MM.1S (cell line): ENCODE measurements around the gene PTPN1.

ENCODE experiments used
- DNase-seq: peaks from one replicate; pipeline ENCODE4 v3.0.0-alpha.2; 2015
- H2AFZ ChIP-seq: fragments of 300-600 bp; sonication (generic); 2 replicates; pipeline ENCODE4 v1.6.0; 2016; ENCODE audit warnings: antibody characterized with exemption, low read length
- H3F3A ChIP-seq: fragments of 300-600 bp; sonication (generic); 2 replicates; pipeline ENCODE4 v1.6.1; 2016; ENCODE audit warnings: mild to moderate bottlenecking, antibody characterized with exemption, low read length, moderate library complexity, mixed read lengths; ENCODE audit not compliant: insufficient read depth
- H3K27ac ChIP-seq: fragments of 300-600 bp; sonication (generic); 2 replicates; pipeline ENCODE4 v1.5.1; 2016; ENCODE audit warnings: mild to moderate bottlenecking, low read length
- H3K27me3 ChIP-seq: fragments of 300-600 bp; sonication (generic); replicated peaks from 2 replicates; pipeline ENCODE4 v1.6.0; 2016; ENCODE audit warnings: low read length; ENCODE audit not compliant: insufficient read depth
- H3K36me3 ChIP-seq: fragments of 300-600 bp; sonication (generic); replicated peaks from 2 replicates; pipeline ENCODE4 v1.6.1; 2016; ENCODE audit warnings: mild to moderate bottlenecking, low read length, mixed read lengths; ENCODE audit not compliant: insufficient read depth
- H3K4me1 ChIP-seq: fragments of 300-600 bp; sonication (generic); 2 replicates; pipeline ENCODE4 v1.6.1; 2016; ENCODE audit warnings: low read length, mixed read lengths
- H3K4me2 ChIP-seq: fragments of 300-600 bp; sonication (generic); 2 replicates; pipeline ENCODE4 v1.6.0; 2016; ENCODE audit warnings: low read depth, low read length
- H3K4me3 ChIP-seq: fragments of 300-600 bp; sonication (generic); 2 replicates; pipeline ENCODE4 v1.5.1; 2016; ENCODE audit warnings: low read length, mixed read lengths
- H3K79me2 ChIP-seq: fragments of 300-600 bp; sonication (generic); 2 replicates; pipeline ENCODE4 v1.6.1; 2016; ENCODE audit warnings: mixed run types, low read length, mixed read lengths
- H3K9ac ChIP-seq: fragments of 300-600 bp; sonication (generic); 2 replicates; pipeline ENCODE4 v1.6.1; 2016; ENCODE audit warnings: low read length, mixed read lengths
- H3K9me2 ChIP-seq: fragments of 300-600 bp; sonication (generic); replicated peaks from 2 replicates; pipeline ENCODE4 v1.6.1; 2016; ENCODE audit warnings: mild to moderate bottlenecking, low read length, mixed read lengths; ENCODE audit not compliant: insufficient read depth
- H3K9me3 ChIP-seq: fragments of 300-600 bp; sonication (generic); replicated peaks from 2 replicates; pipeline ENCODE4 v1.6.1; 2016; ENCODE audit warnings: mild to moderate bottlenecking, low read length, mixed read lengths; ENCODE audit not compliant: insufficient read depth
- H4K20me1 ChIP-seq: fragments of 300-600 bp; sonication (generic); 2 replicates; pipeline ENCODE4 v1.6.1; 2016; ENCODE audit warnings: mild to moderate bottlenecking, low read length, moderate library complexity, mixed read lengths; ENCODE audit not compliant: insufficient read depth
- CTCF ChIP-seq: fragments of 300-600 bp; sonication (generic); IDR thresholded peaks from 2 replicates; pipeline ENCODE4 v1.5.1; 2016; ENCODE audit warnings: antibody characterized with exemption, low read length, mixed read lengths
- EZH2 ChIP-seq: fragments of 300-600 bp; sonication (generic); optimal IDR thresholded peaks from 2 replicates; pipeline ENCODE3; 2017; ENCODE audit warnings: low read depth, mild to moderate bottlenecking, antibody characterized with exemption, low read length, mixed read lengths
- EZH2phosphoT487 ChIP-seq: fragments of 300-600 bp; sonication (generic); IDR thresholded peaks from 2 replicates; pipeline ENCODE4 v1.6.1; 2018; ENCODE audit warnings: antibody characterized with exemption, low read length

PTPN1 gene

DNA sequence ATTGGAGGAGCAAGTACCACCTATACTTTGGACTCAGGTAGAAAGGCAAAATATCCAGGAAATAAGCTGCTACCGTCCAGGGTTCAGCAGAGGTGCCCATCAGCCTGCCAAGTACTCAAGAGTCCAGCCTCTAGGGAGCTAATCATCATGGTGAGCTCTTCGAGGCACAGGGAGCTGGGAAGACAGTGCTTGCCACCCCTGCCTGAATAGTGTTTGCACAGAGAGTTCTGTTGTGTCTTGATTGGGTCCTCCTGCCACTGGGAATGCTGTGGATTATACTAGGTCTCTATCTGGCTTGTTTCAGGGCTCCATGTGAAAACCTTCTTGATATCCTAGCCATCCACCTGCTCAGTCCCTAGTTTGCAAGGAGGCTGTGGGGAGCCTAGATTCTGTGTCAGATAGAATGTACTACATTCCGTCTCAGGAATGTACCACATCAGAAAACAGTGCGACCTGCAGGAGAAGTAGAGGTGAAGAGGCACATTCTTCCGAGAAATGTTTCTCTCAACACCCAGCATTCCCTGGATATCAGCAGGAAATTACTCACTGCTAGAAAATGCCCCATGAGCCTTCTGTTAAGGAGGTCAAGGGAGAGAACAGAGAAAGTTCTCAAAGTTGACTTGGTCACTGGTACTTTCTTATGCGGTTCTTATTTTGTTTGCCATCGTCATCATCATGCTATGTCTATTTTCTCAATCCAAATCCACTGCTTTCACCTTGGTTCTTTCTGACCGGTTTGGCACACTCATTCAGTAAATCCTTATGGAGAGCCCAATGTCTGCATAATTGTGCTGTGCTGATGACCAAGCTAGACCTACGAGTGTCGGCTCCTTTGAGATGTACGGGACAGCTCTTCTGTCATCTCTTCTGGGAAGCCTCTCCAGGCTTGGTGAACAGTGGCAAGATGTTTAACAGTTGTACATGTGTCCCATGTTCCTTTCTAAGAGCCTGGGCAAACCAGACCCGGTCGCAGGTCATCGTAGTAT is 30.7 kb downstream of the PTPN1 start:
- Histone ChIP-seq H3K4me3 (no peak overlapping the region), H3K36me3 (no peaks in the 10 kb centered on the region), H3K9ac (no peak overlapping the region), H3K4me1 (no peaks in the 10 kb centered on the region), H3K27ac (no peak overlapping the region), H3K9me3 (no peaks in the 10 kb centered on the region), H3K27me3 (no peaks in the 10 kb centered on the region), H3K9me2 (no peaks in the 10 kb centered on the region), H2AFZ (no peak overlapping the region), H4K20me1 (no peaks in the 10 kb centered on the region), H3F3A (no peaks in the 10 kb centered on the region), H3K79me2 (peaks cover 71% of the 10 kb centered on the region), H3K4me2 (no peak overlapping the region)
- DNase-seq: no peak
- TF ChIP-seq EZH2: no peak
- TF ChIP-seq EZH2phosphoT487: no peak
- TF ChIP-seq CTCF: no peak

- no peaks in the 10 kb centered on the region for H3K27me3 ChIP-seq
- H3K4me1 ChIP-seq: 0 out of 2 replicates have a peak, but pooled peaks cover 2% of the 10 kb centered on the region
- no peaks in the 10 kb centered on the region for H3F3A ChIP-seq
- no peak overlapping the region for H3K4me3 ChIP-seq
- no peak overlapping the region for H3K9ac ChIP-seq
- TF ChIP-seq CTCF (no peak), EZH2phosphoT487 (no peak), EZH2 (no peak)
- H3K9me3 ChIP-seq: no peaks in the 10 kb centered on the region
- H3K9me2 ChIP-seq: no peaks in the 10 kb centered on the region
- no peak overlapping the region for H2AFZ ChIP-seq
- H3K79me2 ChIP-seq: peaks cover 69% of the 10 kb centered on the region
- H3K4me2 ChIP-seq: no peak overlapping the region
- H3K27ac ChIP-seq: no peak overlapping the region
- DNase-seq: no peak
- no peaks in the 10 kb centered on the region for H4K20me1 ChIP-seq
- H3K36me3 ChIP-seq: no peaks in the 10 kb centered on the region
Observed at GRCh38 chr20:50541606-50542041, 31.4 kb downstream of the PTPN1 start.

GRCh38 chr20:50543326-50543725 is 33.1 kb downstream of the PTPN1 start:
- Histone ChIP-seq H3K36me3 (no peaks in the 10 kb centered on the region), H3K27ac (no peak overlapping the region), H3K4me1 (0 out of 2 replicates have a peak, but pooled peaks cover 4% of the 10 kb centered on the region), H3K79me2 (peaks cover 59% of the 10 kb centered on the region), H3K9me2 (no peaks in the 10 kb centered on the region), H3K4me2 (no peak overlapping the region), H4K20me1 (no peaks in the 10 kb centered on the region), H3F3A (no peaks in the 10 kb centered on the region), H3K27me3 (no peaks in the 10 kb centered on the region), H3K9ac (no peak overlapping the region), H2AFZ (no peak overlapping the region), H3K4me3 (no peak overlapping the region), H3K9me3 (no peaks in the 10 kb centered on the region)
- TF ChIP-seq EZH2phosphoT487 (no peak), CTCF (no peak), EZH2 (no peak)
- DNase-seq: no peak
